ENCODE results near the gene THBS4.
A peak's percentile ranks its signal among the peaks of the same experiment; 100 is the strongest.

Gene THBS4

GRCh38 chr5:80116465-80116864 lies 81.3 kb downstream of the THBS4 start:
- DNase-seq (ENCODE audit: low spot score), result no peak

GRCh38 chr5:80117446-80117845 lies 82.3 kb downstream of the THBS4 start:
- no peak for DNase-seq (ENCODE audit: low spot score)

- no peak for DNase-seq (ENCODE audit: low spot score)
Observed at GRCh38 chr5:80119372-80119771, 84.2 kb downstream of the THBS4 start.

GRCh38 chr5:80122579-80122978 lies 87.4 kb downstream of the THBS4 start:
- DNase-seq (ENCODE audit: low spot score), result no peak

- DNase-seq (ENCODE audit: low spot score), result no peak
Observed at GRCh38 chr5:80124121-80124918, 89.2 kb downstream of the THBS4 start.

- DNase-seq (ENCODE audit: low spot score), result no peak
Observed at GRCh38 chr5:80125022-80125961, 90.1 kb downstream of the THBS4 start.

- peak; percentile 49 for DNase-seq (ENCODE audit: low spot score)
Observed at GRCh38 chr5:80125962-80126480, 90.9 kb downstream of the THBS4 start.

- no peak for DNase-seq (ENCODE audit: low spot score)
Observed at GRCh38 chr5:80127116-80127552, 92.0 kb downstream of the THBS4 start.

GRCh38 chr5:80128141-80128540 lies 93.0 kb downstream of the THBS4 start:
- no peak for DNase-seq (ENCODE audit: low spot score)

- no peak for DNase-seq (ENCODE audit: low spot score)
Observed at GRCh38 chr5:80129146-80129545, 94.0 kb downstream of the THBS4 start.

Data from AG20443 (cell line).